Panc1 (cell line): ENCODE results near the gene NDEL1. TPM values are rescaled to one million over a fixed set of nuclear protein-coding genes. Genes with fewer than 3 reads are reported as not detected.

Source experiments
- ATAC-seq: fragments of 200-7000 bp; cut with Tn5 transposase; 2 replicates; pipeline ENCODE4 v1.9.1; 2020; ENCODE audit warnings: mild to moderate bottlenecking, moderate library complexity
- BruUV-seq: library from RNA; stranded (reverse); fragments of 400-500 nt; replicated peaks from 2 replicates; lab custom pipeline; 2021; lab: Mats Ljungman, UMichigan
- CTCF ChIA-PET: fragments of 300-600 bp; sonication (Branson Sonifier 250); formaldehyde crosslinking; loops from one replicate; lab custom pipeline; 2022; ENCODE audit warnings: antibody characterized with exemption; lab: Charles Lee
- POLR2A ChIA-PET: fragments of 300-600 bp; sonication (Branson Sonifier 250); formaldehyde crosslinking; loops from one replicate; lab custom pipeline; 2022; ENCODE audit warnings: antibody characterized with exemption; lab: Charles Lee
- DNase-seq: peaks from one replicate; pipeline ENCODE4 v3.0.0-alpha.2; 2010; ENCODE audit warnings: low read depth, low spot score
- H3K27ac ChIP-seq: 2 replicates; pipeline ENCODE4 v1.5.1; 2011; ENCODE audit warnings: mild to moderate bottlenecking, low read length, inconsistent platforms
- H3K27me3 ChIP-seq: fragments of 200-500 bp; sonication (Bioruptor generic); 2 replicates; pipeline ENCODE4 v1.6.0; 2014; ENCODE audit warnings: low read length, inconsistent platforms; ENCODE audit not compliant: control insufficient read depth, insufficient read depth
- H3K36me3 ChIP-seq: fragments of 200-500 bp; sonication (Bioruptor generic); 2 replicates; pipeline ENCODE4 v1.5.1; 2014; ENCODE audit warnings: inconsistent platforms, mild to moderate bottlenecking, low read length, moderate library complexity; ENCODE audit not compliant: control insufficient read depth, insufficient read depth
- H3K4me1 ChIP-seq: 2 replicates; pipeline ENCODE4 v1.5.1; 2011; ENCODE audit warnings: inconsistent platforms, mild to moderate bottlenecking, low read length, moderate library complexity; ENCODE audit not compliant: control insufficient read depth, insufficient read depth
- H3K4me3 ChIP-seq, 2 experiments: 2 replicates each; pipeline ENCODE4 v1.5.1; 2011 to 2012; ENCODE audit warnings: low read depth in 2 of 2, low read length in 2 of 2, mild to moderate bottlenecking in 2 of 2, inconsistent platforms in 1 of 2, moderate library complexity in 1 of 2
- H3K9me3 ChIP-seq: fragments of 200-500 bp; sonication (Bioruptor generic); 2 replicates; pipeline ENCODE4 v1.5.1; 2014; ENCODE audit warnings: low read depth, mild to moderate bottlenecking, inconsistent platforms, low read length, moderate library complexity; ENCODE audit not compliant: control insufficient read depth, insufficient read depth
- CTCF ChIP-seq: fragments of 450-650 bp; IDR thresholded peaks from 2 replicates; pipeline ENCODE4 v1.5.1; 2017; ENCODE audit warnings: mild to moderate bottlenecking
- POLR2AphosphoS5 ChIP-seq: IDR thresholded peaks from 2 replicates; pipeline ENCODE4 v1.6.1; 2012; ENCODE audit warnings: mild to moderate bottlenecking, low read depth, low read length, moderate library complexity
- REST ChIP-seq, 2 experiments: IDR thresholded peaks; 2 replicates each; pipeline ENCODE4 v1.6.1; 2011 to 2012; ENCODE audit warnings: low read depth in 2 of 2, control low read depth in 1 of 2, low read length in 1 of 2, mild to moderate bottlenecking in 1 of 2, moderate library complexity in 1 of 2; ENCODE audit not compliant: insufficient read depth in 1 of 2
- SIN3A ChIP-seq: IDR thresholded peaks from 2 replicates; pipeline ENCODE4 v1.6.1; 2012; ENCODE audit warnings: low read depth, mild to moderate bottlenecking, low read length, moderate library complexity, borderline replicate concordance; ENCODE audit not compliant: insufficient read depth
- TCF7L2 ChIP-seq: IDR thresholded peaks from 2 replicates; pipeline ENCODE4 v1.6.1; 2011; ENCODE audit warnings: mild to moderate bottlenecking, low read depth, low read length, inconsistent platforms
- in situ Hi-C: cut with HindIII; loops from 2 replicates; pipeline ENCODE4 v1.10.0; 2016; ENCODE audit warnings: low sequenced_read_pairs, low pct_unique_long_range_greater_than_20kb
- intact Hi-C: fragments of 100-400 bp; cut with micrococcal nuclease; formaldehyde crosslinking; loops from one replicate; pipeline ENCODE4 v1.10.0; 2022; ENCODE audit not compliant: unreplicated experiment
- total RNA-seq: library from RNA; stranded (reverse); gene quantifications from one replicate; pipeline ENCODE4 v1.2.1, GENCODE V29; 2021; ENCODE audit not compliant: unreplicated experiment

NDEL1 gene
- total RNA-seq, 1 experiment from 2014 or later = 44.8 TPM

GRCh38 chr17:8470447-8471047 lies 34.9 kb downstream of the NDEL1 start:
- H3K36me3 ChIP-seq = peaks cover 3% of the 10 kb centered on the region
- H3K27ac ChIP-seq = no peak overlapping the region
- DNase-seq (no peak), ATAC-seq (no peak; the same call in 1 of the 2 replicates)
- ChIA-PET POLR2A (interaction anchor here (0.5 kb wide), 1 partner anchor 60 kb away, joined by 8 read pairs; no protein-coding TSS in a partner anchor), CTCF (no interaction called here)
- intact Hi-C loops (no loop called here), in situ Hi-C loops (no loop called here)
- TF ChIP-seq TCF7L2 (no peak), REST (IDR thresholded peaks at IDR 0.05; ENCODE audit: insufficient read depth in 1 of 2, low read depth in 2 of 2, low read length in 1 of 2) (no peak), CTCF (no peak), SIN3A (no peak), POLR2AphosphoS5 (no peak)
- H3K4me1 ChIP-seq = no peaks in the 10 kb centered on the region
- H3K4me3 ChIP-seq = no peak overlapping the region
- no peaks in the 10 kb centered on the region for H3K27me3 ChIP-seq
- H3K9me3 ChIP-seq = no peaks in the 10 kb centered on the region
- BruUV-seq = no TSS peak

- DNase-seq = no peak
- Histone ChIP-seq H3K9me3 (no peaks in the 10 kb centered on the region), H3K36me3 (no peaks in the 10 kb centered on the region; the same call in 1 of the 2 replicates), H3K4me3 (no peak overlapping the region), H3K4me1 (no peaks in the 10 kb centered on the region), H3K27ac (no peak overlapping the region), H3K27me3 (no peaks in the 10 kb centered on the region)
- TF ChIP-seq SIN3A (no peak), CTCF (no peak), TCF7L2 (no peak), POLR2AphosphoS5 (no peak), REST (IDR thresholded peaks at IDR 0.05; ENCODE audit: insufficient read depth in 1 of 2, low read depth in 2 of 2, low read length in 1 of 2) (no peak)
- POLR2A ChIA-PET = no interaction called here
- intact Hi-C loops = no loop called here
- no TSS peak for BruUV-seq
- ATAC-seq = no peak
- in situ Hi-C loops = no loop called here
- CTCF ChIA-PET = interaction anchor here (0.7 kb wide), 1 partner anchor 13 kb away, joined by 3 read pairs; no protein-coding TSS in a partner anchor
These were observed 37.0 kb downstream of the NDEL1 start for GRCh38 chr17:8472663-8473062.
